HUES64 (cell line): ENCODE measurements around the gene TRDMT1.

Experiments
- H3K27ac ChIP-seq: 2 replicates; pipeline ENCODE4 v1.7.0; 2013; ENCODE audit warnings: low read depth, low read length, inconsistent platforms
- H3K27me3 ChIP-seq: 2 replicates; pipeline ENCODE4 v1.6.1; 2013; ENCODE audit warnings: mild to moderate bottlenecking, low read length; ENCODE audit not compliant: insufficient read depth
- H3K36me3 ChIP-seq: 2 replicates; pipeline ENCODE4 v1.6.1; 2013; ENCODE audit warnings: mild to moderate bottlenecking, low read length; ENCODE audit not compliant: insufficient read depth
- H3K4me1 ChIP-seq: 2 replicates; pipeline ENCODE4 v1.6.1; 2013; ENCODE audit warnings: mild to moderate bottlenecking, low read length, moderate library complexity; ENCODE audit not compliant: insufficient read depth
- H3K4me3 ChIP-seq: 2 replicates; pipeline ENCODE4 v1.5.1; 2013; ENCODE audit warnings: mild to moderate bottlenecking, low read length, moderate library complexity
- H3K9ac ChIP-seq: 2 replicates; pipeline ENCODE4 v1.6.1; 2013; ENCODE audit warnings: mild to moderate bottlenecking, low read depth, low read length
- H3K9me3 ChIP-seq: 2 replicates; pipeline ENCODE4 v1.6.1; 2013; ENCODE audit warnings: low read depth, low read length; ENCODE audit not compliant: insufficient read depth
- WGBS: fragments of 150-250, 120-280 bp; methylation state at CpG from one replicate; pipeline ENCODE4 v1.1.7; 2013; ENCODE audit warnings: missing lambda C conversion rate; 5-methylcytosine and 5-hydroxymethylcytosine counted together

TRDMT1 gene

DNA sequence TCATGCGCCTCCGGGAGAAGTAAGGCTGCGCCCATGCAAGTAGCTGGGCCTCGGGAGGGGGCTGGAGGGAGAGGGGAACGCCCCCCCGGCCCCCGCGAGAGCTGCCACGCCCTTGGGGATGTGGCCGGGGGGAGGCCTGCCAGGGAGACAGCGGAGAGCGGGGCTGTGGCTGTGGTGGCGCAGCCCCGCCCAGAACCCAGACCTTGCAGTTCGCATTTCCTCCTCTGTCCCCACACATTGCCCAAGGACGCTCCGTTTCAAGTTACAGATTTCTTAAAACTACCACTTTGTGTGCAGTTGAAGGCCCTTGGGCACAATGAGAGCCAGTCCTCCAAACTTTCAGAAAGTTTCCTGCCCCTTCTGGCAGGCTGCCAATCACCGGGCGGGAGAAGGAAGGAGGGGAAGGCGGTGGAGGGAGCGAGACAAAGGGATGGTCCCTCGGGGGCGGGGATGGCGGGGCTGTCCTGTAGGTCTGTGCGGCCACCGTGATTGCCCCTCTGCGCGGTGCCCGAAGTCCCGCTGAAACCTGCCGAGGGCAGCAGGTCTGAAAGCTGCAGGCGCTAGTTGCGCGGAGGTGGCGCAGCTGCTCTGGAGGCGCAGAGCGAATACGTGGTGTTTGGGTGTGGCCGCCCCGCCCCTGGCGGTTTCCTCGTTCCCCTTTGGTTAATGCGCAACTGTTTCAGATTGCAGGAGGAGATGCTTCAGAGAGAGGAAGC is 28.7 kb upstream of the TRDMT1 start:
- Histone ChIP-seq H3K4me3 (peak overlapping the region; percentile 90), H3K9ac (peak overlapping the region; percentile 87), H3K27me3 (peaks cover 30% of the 10 kb centered on the region), H3K9me3 (no peaks in the 10 kb centered on the region), H3K4me1 (peaks cover 33% of the 10 kb centered on the region), H3K36me3 (peaks cover 47% of the 10 kb centered on the region), H3K27ac (peak overlapping the region; percentile 75)
- WGBS, result under 1% methylated on average over 43 of the region's 43 CpGs

DNA sequence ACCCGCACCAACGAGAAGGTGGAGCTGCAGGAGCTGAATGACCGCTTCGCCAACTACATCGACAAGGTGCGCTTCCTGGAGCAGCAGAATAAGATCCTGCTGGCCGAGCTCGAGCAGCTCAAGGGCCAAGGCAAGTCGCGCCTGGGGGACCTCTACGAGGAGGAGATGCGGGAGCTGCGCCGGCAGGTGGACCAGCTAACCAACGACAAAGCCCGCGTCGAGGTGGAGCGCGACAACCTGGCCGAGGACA is 28.2 kb upstream of the TRDMT1 start:
- H3K4me1 ChIP-seq, result peaks cover 33% of the 10 kb centered on the region

DNA sequence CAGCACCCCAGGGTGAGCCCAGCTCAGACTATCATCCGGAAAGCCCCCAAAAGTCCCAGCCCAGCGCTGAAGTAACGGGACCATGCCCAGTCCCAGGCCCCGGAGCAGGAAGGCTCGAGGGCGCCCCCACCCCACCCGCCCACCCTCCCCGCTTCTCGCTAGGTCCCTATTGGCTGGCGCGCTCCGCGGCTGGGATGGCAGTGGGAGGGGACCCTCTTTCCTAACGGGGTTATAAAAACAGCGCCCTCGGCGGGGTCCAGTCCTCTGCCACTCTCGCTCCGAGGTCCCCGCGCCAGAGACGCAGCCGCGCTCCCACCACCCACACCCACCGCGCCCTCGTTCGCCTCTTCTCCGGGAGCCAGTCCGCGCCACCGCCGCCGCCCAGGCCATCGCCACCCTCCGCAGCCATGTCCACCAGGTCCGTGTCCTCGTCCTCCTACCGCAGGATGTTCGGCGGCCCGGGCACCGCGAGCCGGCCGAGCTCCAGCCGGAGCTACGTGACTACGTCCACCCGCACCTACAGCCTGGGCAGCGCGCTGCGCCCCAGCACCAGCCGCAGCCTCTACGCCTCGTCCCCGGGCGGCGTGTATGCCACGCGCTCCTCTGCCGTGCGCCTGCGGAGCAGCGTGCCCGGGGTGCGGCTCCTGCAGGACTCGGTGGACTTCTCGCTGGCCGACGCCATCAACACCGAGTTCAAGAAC is 27.7 kb upstream of the TRDMT1 start:
- H3K9me3 ChIP-seq, result no peaks in the 10 kb centered on the region
- peak overlapping the region; percentile 90 for H3K4me3 ChIP-seq
- H3K4me1 ChIP-seq, result peaks cover 33% of the 10 kb centered on the region
- WGBS, result under 1% methylated on average over 69 of the region's 72 CpGs
- H3K27ac ChIP-seq, result peak overlapping the region; percentile 97
- H3K9ac ChIP-seq, result peak overlapping the region; percentile 87
- H3K27me3 ChIP-seq, result peaks cover 30% of the 10 kb centered on the region
- H3K36me3 ChIP-seq, result peaks cover 38% of the 10 kb centered on the region

More for the DNA sequence above, 28.2 kb upstream of the TRDMT1 start:
- peak overlapping the region; percentile 87 for H3K9ac ChIP-seq
- H3K4me3 ChIP-seq, result peak overlapping the region; percentile 90
- under 1% methylated on average over 21 of the region's 21 CpGs for WGBS
- peaks cover 30% of the 10 kb centered on the region for H3K27me3 ChIP-seq
- peak overlapping the region; percentile 75 for H3K27ac ChIP-seq
- H3K9me3 ChIP-seq, result no peaks in the 10 kb centered on the region
- peaks cover 42% of the 10 kb centered on the region for H3K36me3 ChIP-seq

DNA sequence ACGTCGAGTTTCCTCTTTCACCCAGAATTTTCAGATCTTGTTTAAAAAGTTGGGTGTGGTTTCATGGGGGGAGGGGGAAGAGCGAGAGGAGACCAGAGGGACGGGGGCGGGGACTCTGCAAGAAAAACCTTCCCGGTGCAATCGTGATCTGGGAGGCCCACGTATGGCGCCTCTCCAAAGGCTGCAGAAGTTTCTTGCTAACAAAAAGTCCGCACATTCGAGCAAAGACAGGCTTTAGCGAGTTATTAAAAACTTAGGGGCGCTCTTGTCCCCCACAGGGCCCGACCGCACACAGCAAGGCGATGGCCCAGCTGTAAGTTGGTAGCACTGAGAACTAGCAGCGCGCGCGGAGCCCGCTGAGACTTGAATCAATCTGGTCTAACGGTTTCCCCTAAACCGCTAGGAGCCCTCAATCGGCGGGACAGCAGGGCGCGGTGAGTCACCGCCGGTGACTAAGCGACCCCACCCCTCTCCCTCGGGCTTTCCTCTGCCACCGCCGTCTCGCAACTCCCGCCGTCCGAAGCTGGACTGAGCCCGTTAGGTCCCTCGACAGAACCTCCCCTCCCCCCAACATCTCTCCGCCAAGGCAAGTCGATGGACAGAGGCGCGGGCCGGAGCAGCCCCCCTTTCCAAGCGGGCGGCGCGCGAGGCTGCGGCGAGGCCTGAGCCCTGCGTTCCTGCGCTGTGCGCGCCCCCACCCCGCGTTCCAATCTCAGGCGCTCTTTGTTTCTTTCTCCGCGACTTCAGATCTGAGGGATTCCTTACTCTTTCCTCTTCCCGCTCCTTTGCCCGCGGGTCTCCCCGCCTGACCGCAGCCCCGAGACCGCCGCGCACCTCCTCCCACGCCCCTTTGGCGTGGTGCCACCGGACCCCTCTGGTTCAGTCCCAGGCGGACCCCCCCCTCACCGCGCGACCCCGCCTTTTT is 26.9 kb upstream of the TRDMT1 start, which contains the start of gene VIM:
Gene VIM, plus strand, starts transcription at position 151 of the 925 bp plus-strand sequence. CDS start 1,182 bp downstream, outside the sequence.
- peak within 1 kb of the TSS; percentile 97 for H3K27ac ChIP-seq
- under 1% methylated on average over 77 of the region's 77 CpGs for WGBS

DNA sequence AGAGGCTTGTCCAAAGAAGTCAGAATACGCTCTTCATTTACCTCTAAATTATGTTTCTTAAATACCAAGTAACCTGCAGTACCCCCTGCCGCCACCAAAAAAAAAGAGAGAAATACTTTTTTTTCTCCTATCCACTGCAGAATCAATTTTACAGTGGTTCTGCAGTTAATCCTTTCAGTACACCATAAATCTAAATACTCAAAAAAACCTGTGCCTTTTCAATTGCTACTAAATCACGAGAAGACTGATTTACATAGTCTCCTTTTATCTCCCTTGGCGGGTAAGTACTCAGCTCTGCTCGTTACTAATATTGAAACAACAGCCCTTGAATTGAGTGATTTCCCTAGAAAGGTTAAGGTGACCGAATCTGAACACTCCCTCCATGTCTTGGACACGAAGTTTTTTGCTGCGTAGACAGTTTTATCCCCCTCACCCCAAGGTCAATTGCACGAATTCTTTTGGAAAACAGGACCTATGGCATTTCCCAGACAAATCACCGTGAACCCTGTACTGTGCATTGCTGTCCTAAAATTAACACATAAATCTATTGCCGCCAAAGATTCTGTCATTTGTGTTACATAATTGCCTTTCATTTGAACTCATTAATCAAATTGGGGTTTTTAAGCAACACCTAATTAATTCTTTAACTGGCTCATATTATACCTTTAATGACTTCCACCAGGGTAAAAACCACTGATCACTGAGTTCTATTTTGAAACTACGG is 26.1 kb upstream of the TRDMT1 start:
- H3K36me3 ChIP-seq, result peaks cover 21% of the 10 kb centered on the region
- peak overlapping the region; percentile 97 for H3K27ac ChIP-seq
- H3K9ac ChIP-seq, result peak overlapping the region; percentile 23; the same call in 1 of the 2 replicates
- peaks cover 33% of the 10 kb centered on the region for H3K4me1 ChIP-seq
- no peaks in the 10 kb centered on the region for H3K9me3 ChIP-seq
- peak overlapping the region; percentile 90 for H3K4me3 ChIP-seq
- WGBS, result 7% methylated on average over 12 of the region's 12 CpGs
- peaks cover 30% of the 10 kb centered on the region for H3K27me3 ChIP-seq

More for the DNA sequence above, 26.9 kb upstream of the TRDMT1 start, which contains the start of gene VIM:
- H3K36me3 ChIP-seq, result peaks cover 29% of the 10 kb centered on the region
- peaks cover 30% of the 10 kb centered on the region for H3K27me3 ChIP-seq
- H3K9ac ChIP-seq, result peak within 1 kb of the TSS; percentile 77
- H3K9me3 ChIP-seq, result no peaks in the 10 kb centered on the region
- H3K4me3 ChIP-seq, result peak within 1 kb of the TSS; percentile 90
- H3K4me1 ChIP-seq, result peaks cover 33% of the 10 kb centered on the region

DNA sequence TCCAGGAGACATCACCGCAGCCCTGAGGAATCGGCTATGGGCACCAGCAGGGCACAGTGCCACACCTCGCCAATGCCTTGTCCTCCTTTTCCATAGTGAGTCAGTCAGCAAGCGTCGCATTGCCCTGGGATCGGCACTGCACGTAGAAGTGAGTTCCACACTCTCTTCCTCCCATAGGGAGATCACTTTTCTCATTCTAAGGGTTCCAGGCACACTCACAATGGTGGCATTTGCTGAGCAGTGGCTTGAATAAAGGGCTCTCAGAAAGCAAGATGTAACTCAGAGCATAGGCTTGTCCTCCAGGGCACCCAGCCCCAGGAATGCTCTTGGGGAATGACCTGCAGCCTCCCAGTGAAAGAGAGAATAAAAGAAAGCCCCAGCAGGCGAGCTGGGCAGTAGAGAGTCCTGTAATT is 25.4 kb upstream of the TRDMT1 start:
- Histone ChIP-seq H3K4me1 (peaks cover 34% of the 10 kb centered on the region), H3K27ac (peak overlapping the region; percentile 68; the same call in 1 of the 2 replicates), H3K36me3 (peaks cover 15% of the 10 kb centered on the region), H3K9ac (no peak overlapping the region), H3K27me3 (peaks cover 30% of the 10 kb centered on the region), H3K9me3 (no peaks in the 10 kb centered on the region), H3K4me3 (peak overlapping the region; percentile 90)
- WGBS, result 59% methylated on average over 8 of the region's 8 CpGs

DNA sequence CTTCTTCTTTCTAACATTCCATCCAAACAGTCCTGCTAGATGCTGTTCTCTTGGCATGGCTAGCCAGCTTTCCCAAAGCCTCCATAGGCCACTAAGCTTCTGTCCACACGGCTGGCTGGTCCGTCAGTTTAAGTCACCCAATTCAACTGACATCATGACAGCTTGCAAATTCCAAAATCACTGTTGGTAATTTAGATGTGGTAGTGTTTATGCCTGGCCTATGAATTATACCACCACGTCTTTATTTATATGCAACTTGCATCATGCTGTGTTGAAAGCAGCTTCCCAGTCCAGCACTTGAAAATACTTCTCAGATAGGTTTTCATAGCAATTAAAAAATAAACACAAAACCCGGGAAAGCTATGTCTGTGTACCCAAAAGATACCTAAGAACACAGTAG is 24.3 kb upstream of the TRDMT1 start:
- peaks cover 26% of the 10 kb centered on the region for H3K4me1 ChIP-seq

DNA sequence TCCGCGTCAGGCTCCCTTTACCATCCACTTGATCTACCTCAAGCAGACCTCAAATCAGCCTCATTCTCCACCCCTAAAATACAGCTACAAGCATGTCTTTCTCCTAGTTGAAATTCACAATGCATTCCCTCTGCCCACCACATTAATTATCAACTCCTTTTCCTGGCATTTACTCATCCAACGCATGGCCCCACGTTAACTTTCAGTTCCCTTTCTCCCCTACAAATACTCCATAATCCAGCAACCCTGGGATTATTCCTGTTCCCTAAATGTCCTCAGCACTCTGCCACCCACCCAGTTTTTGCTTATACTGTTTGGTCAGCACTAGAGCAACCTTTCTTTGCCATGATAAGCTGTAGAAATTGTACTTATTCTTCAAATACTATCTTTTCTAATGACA is 20.9 kb upstream of the TRDMT1 start:
- no peak overlapping the region for H3K27ac ChIP-seq
- 91% methylated on average over 4 of the region's 4 CpGs for WGBS
- H3K27me3 ChIP-seq, result peaks cover 10% of the 10 kb centered on the region; the same call in 1 of the 2 replicates
- no peak overlapping the region for H3K4me3 ChIP-seq
- H3K36me3 ChIP-seq, result no peaks in the 10 kb centered on the region
- H3K9me3 ChIP-seq, result no peaks in the 10 kb centered on the region
- no peak overlapping the region for H3K9ac ChIP-seq
- H3K4me1 ChIP-seq, result peaks cover 23% of the 10 kb centered on the region

More for the DNA sequence above, 24.3 kb upstream of the TRDMT1 start:
- peaks cover 4% of the 10 kb centered on the region; the same call in 1 of the 2 replicates for H3K36me3 ChIP-seq
- no peak overlapping the region for H3K9ac ChIP-seq
- H3K27me3 ChIP-seq, result peaks cover 30% of the 10 kb centered on the region
- WGBS, result 81% methylated on average over 4 of the region's 4 CpGs
- H3K4me3 ChIP-seq, result no peak overlapping the region
- H3K9me3 ChIP-seq, result no peaks in the 10 kb centered on the region
- no peak overlapping the region for H3K27ac ChIP-seq

DNA sequence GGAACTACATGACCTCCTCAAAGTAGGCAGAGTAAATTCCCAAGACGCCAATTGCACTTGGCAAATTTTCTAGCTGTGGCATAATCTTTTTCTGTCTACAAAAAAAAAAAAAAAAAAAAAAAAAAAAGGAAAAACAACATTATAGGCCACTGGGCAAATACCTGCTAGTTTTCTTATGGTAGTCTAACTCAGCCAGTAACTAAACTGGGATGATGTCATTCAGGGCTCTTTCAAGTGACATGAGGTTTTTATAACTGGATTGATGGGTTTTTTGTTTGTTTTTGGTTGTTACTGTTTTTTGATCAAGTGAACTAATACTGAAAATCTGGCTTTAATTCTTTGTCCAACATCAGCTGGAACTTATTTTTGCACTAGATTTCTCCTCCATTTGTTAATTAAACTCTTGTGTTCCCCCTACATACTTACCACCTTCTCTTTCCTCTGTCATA is 19.2 kb upstream of the TRDMT1 start:
- 67% methylated on average over 1 of the region's 1 CpG for WGBS
- Histone ChIP-seq H3K9ac (no peak overlapping the region), H3K27ac (no peak overlapping the region)

DNA sequence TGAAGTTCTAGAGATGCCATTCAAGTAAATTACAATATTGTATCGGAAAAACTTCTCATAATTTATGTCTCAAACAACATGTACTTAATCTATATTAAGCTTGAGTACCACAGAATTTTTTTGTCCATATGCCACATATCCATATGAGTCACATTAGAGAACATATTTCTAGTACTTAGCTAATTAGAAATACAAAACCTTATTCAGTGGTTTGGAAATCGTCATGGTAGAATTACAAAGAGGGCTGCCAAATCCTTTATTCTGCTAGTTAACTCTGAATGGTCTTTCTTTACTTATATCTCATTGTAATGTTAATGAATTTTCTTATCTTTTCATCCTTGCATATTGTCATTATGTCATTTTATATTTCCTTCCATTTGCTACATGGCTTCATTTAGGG is 17.6 kb upstream of the TRDMT1 start:
- Histone ChIP-seq H3K9ac (no peak overlapping the region), H3K36me3 (no peaks in the 10 kb centered on the region), H3K27ac (peak overlapping the region; percentile 79), H3K4me3 (no peak overlapping the region), H3K27me3 (no peaks in the 10 kb centered on the region), H3K4me1 (peaks cover 36% of the 10 kb centered on the region), H3K9me3 (no peaks in the 10 kb centered on the region)
- WGBS, result 78% methylated on average over 2 of the region's 2 CpGs

More for the DNA sequence above, 19.2 kb upstream of the TRDMT1 start:
- Histone ChIP-seq H3K36me3 (no peaks in the 10 kb centered on the region), H3K4me3 (no peak overlapping the region), H3K4me1 (peaks cover 19% of the 10 kb centered on the region), H3K27me3 (no peaks in the 10 kb centered on the region), H3K9me3 (no peaks in the 10 kb centered on the region)
